SK-N-MC (cell line): ENCODE results near the gene CNMD.

Experiments
- EZH2 ChIP-seq: fragments of 200-600 bp; sonication (generic); IDR thresholded peaks from one replicate; pipeline ENCODE4 v1.6.1; 2017; ENCODE audit warnings: antibody characterized with exemption
- FOXP2 ChIP-seq: optimal IDR thresholded peaks from 2 replicates; pipeline ENCODE3; 2011; ENCODE audit warnings: mild to moderate bottlenecking, moderate library complexity; ENCODE audit not compliant: insufficient read depth; ENCODE audit errors: extremely low read length, control extremely low read depth
- POLR2AphosphoS5 ChIP-seq: IDR thresholded peaks from 2 replicates; pipeline ENCODE4 v1.6.1; 2012; ENCODE audit warnings: mild to moderate bottlenecking, low read depth, low read length, borderline replicate concordance

DNA sequence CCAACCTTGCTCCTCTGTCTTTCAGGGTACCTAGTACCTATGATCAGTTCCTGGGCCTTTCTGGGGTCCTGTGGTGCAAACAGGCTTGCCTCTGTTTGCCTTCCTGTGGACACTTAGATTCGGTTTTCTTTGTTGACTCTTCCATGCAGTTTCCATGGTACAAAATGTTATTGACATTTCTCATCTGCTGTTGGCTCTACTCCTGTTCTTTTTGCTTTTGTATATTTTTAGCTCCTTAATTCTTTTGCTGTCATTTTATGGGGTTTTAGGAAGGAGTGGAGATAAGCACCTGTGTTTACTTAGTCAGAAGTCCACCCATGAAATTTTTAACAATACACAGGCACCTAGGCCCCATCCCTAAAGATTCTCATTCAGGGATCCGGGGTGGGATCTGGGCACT lies 20.5 kb upstream of the CNMD start:
- TF ChIP-seq EZH2 (no peak), POLR2AphosphoS5 (no peak), FOXP2 (no peak)
